ENCODE measurements around the gene ABCF3. TPM values are rescaled to one million over a fixed set of nuclear protein-coding genes. Genes with fewer than 3 reads are reported as not detected.
A peak's percentile ranks its signal among the peaks of the same experiment; 100 is the strongest.

The ABCF3 gene
- total and polyA plus RNA-seq, 2 of the 13 experiments (the other 11 are each of a cell fraction or from before 2014, with no cell fraction given) = 38.8 to 46.5 TPM

DNA sequence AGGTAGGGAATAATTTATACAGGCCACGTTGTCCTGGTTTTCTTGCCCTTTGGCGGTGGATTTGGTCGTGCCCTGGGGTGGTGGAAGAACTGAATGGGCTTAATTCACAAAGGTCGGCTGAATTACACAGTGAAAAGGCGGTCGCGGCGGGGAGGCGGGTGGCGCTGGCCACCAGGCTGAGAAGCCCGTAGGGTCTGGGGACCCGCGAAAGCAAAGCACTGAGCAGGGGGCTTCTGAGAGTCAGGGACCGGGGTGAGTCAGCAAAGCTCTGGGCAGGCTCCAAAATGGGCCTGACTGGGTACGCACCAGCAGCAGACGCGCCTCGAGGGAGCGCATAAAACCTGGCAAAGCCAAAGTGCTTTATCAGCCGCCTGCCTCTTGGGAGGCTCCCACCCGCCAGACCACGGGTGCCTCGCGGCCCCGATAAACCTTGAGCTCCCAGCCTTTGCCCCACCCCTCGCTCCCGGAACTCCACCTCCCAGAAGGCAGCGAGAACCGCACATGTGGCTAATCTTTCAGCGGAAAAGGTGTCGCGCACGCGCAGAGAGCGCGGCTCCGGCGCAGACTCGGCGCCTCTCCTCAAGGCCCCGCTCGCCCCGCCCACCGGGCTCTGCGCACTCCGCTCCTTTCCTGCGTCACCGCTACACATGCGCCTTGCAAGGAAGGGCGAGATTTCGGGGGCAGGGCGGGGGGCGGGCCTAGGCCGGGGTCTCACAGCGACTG is 377 bp upstream of the ABCF3 start (continued):
- TF ChIP-seq, protein P1, sequence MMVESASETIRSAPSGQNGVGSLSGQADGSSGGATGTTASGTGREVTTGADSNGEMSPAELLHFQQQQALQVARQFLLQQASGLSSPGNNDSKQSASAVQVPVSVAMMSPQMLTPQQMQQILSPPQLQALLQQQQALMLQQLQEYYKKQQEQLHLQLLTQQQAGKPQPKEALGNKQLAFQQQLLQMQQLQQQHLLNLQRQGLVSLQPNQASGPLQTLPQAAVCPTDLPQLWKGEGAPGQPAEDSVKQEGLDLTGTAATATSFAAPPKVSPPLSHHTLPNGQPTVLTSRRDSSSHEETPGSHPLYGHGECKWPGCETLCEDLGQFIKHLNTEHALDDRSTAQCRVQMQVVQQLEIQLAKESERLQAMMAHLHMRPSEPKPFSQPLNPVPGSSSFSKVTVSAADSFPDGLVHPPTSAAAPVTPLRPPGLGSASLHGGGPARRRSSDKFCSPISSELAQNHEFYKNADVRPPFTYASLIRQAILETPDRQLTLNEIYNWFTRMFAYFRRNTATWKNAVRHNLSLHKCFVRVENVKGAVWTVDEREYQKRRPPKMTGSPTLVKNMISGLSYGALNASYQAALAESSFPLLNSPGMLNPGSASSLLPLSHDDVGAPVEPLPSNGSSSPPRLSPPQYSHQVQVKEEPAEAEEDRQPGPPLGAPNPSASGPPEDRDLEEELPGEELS (CRISPR knock-in tag; IDR thresholded peaks at IDR 0.05) = 0 out of 2 replicates have a peak, but pooled peaks have one; percentile 31
- TF ChIP-seq ZNF703 (CRISPR knock-in tag; IDR thresholded peaks at IDR 0.05; ENCODE audit: borderline replicate concordance) = no peak; the same call in 1 of the 2 replicates
- TF ChIP-seq SALL1 (CRISPR knock-in tag; IDR thresholded peaks at IDR 0.05) = peak; percentile 63
- peak; percentile 60 for TF ChIP-seq PPARG (CRISPR knock-in tag; conservative IDR thresholded peaks at IDR 0.05)
- TF ChIP-seq, protein P2, sequence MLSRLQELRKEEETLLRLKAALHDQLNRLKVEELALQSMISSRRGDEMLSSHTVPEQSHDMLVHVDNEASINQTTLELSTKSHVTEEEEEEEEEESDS (CRISPR knock-in tag; IDR thresholded peaks at IDR 0.05; ENCODE audit: borderline replicate concordance) = no peak
- TF ChIP-seq, protein P3, sequence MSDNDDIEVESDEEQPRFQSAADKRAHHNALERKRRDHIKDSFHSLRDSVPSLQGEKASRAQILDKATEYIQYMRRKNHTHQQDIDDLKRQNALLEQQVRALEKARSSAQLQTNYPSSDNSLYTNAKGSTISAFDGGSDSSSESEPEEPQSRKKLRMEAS (IDR thresholded peaks at IDR 0.05) = peak; percentile 95
- peak; percentile 45; the same call in 1 of the 2 replicates for TF ChIP-seq ZBTB7B (CRISPR knock-in tag; IDR thresholded peaks at IDR 0.05)
- no peak for TF ChIP-seq RBAK (CRISPR knock-in tag; IDR thresholded peaks at IDR 0.05)
- TF ChIP-seq POLR2A (IDR thresholded peaks at IDR 0.05; ENCODE audit: insufficient read depth in 1 of 2, low read depth in 2 of 2, low read length in 2 of 2) = peak; percentile 82 to 92
- TF ChIP-seq, protein P4, sequence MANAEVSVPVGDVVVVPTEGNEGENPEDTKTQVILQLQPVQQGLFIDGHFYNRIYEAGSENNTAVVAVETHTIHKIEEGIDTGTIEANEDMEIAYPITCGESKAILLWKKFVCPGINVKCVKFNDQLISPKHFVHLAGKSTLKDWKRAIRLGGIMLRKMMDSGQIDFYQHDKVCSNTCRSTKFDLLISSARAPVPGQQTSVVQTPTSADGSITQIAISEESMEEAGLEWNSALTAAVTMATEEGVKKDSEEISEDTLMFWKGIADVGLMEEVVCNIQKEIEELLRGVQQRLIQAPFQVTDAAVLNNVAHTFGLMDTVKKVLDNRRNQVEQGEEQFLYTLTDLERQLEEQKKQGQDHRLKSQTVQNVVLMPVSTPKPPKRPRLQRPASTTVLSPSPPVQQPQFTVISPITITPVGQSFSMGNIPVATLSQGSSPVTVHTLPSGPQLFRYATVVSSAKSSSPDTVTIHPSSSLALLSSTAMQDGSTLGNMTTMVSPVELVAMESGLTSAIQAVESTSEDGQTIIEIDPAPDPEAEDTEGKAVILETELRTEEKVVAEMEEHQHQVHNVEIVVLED (CRISPR knock-in tag; IDR thresholded peaks at IDR 0.05; ENCODE audit: borderline replicate concordance) = peak; percentile 80; the same call in 1 of the 2 replicates
- peak; percentile 71 for TF ChIP-seq PHF20 (CRISPR knock-in tag; IDR thresholded peaks at IDR 0.05)
- 0 out of 2 replicates have a peak, but pooled peaks have one; percentile 36 for TF ChIP-seq KDM3A (CRISPR knock-in tag; IDR thresholded peaks at IDR 0.05; ENCODE audit: low read depth)
- TF ChIP-seq MTA3 (CRISPR knock-in tag; IDR thresholded peaks at IDR 0.05) = no peak
- TF ChIP-seq, protein P5, sequence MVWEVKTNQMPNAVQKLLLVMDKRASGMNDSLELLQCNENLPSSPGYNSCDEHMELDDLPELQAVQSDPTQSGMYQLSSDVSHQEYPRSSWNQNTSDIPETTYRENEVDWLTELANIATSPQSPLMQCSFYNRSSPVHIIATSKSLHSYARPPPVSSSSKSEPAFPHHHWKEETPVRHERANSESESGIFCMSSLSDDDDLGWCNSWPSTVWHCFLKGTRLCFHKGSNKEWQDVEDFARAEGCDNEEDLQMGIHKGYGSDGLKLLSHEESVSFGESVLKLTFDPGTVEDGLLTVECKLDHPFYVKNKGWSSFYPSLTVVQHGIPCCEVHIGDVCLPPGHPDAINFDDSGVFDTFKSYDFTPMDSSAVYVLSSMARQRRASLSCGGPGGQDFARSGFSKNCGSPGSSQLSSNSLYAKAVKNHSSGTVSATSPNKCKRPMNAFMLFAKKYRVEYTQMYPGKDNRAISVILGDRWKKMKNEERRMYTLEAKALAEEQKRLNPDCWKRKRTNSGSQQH (CRISPR knock-in tag; IDR thresholded peaks at IDR 0.05; ENCODE audit: low read depth) = no peak; the same call in 1 of the 2 replicates
- TF ChIP-seq MAZ (IDR thresholded peaks at IDR 0.05; ENCODE audit: borderline replicate concordance, low read depth, low read length) = peak; percentile 91
- peak; percentile 80 for TF ChIP-seq MAZ (CRISPR knock-in tag; IDR thresholded peaks at IDR 0.05; ENCODE audit: low read depth)
- TF ChIP-seq, protein P6, sequence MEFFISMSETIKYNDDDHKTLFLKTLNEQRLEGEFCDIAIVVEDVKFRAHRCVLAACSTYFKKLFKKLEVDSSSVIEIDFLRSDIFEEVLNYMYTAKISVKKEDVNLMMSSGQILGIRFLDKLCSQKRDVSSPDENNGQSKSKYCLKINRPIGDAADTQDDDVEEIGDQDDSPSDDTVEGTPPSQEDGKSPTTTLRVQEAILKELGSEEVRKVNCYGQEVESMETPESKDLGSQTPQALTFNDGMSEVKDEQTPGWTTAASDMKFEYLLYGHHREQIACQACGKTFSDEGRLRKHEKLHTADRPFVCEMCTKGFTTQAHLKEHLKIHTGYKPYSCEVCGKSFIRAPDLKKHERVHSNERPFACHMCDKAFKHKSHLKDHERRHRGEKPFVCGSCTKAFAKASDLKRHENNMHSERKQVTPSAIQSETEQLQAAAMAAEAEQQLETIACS (CRISPR knock-in tag; IDR thresholded peaks at IDR 0.05) = peak; percentile 67
- peak; percentile 58; the same call in 1 of the 2 replicates for TF ChIP-seq ZNF792 (CRISPR knock-in tag; IDR thresholded peaks at IDR 0.05)
- TF ChIP-seq, protein P7, sequence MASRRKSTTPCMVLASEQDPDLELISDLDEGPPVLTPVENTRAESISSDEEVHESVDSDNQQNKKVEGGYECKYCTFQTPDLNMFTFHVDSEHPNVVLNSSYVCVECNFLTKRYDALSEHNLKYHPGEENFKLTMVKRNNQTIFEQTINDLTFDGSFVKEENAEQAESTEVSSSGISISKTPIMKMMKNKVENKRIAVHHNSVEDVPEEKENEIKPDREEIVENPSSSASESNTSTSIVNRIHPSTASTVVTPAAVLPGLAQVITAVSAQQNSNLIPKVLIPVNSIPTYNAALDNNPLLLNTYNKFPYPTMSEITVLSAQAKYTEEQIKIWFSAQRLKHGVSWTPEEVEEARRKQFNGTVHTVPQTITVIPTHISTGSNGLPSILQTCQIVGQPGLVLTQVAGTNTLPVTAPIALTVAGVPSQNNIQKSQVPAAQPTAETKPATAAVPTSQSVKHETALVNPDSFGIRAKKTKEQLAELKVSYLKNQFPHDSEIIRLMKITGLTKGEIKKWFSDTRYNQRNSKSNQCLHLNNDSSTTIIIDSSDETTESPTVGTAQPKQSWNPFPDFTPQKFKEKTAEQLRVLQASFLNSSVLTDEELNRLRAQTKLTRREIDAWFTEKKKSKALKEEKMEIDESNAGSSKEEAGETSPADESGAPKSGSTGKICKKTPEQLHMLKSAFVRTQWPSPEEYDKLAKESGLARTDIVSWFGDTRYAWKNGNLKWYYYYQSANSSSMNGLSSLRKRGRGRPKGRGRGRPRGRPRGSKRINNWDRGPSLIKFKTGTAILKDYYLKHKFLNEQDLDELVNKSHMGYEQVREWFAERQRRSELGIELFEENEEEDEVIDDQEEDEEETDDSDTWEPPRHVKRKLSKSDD (CRISPR knock-in tag; IDR thresholded peaks at IDR 0.05; ENCODE audit: low read depth) = no peak
- no peak for TF ChIP-seq MATR3 (CRISPR knock-in tag; IDR thresholded peaks at IDR 0.05)
- TF ChIP-seq DNMT3B (CRISPR knock-in tag; conservative IDR thresholded peaks at IDR 0.05) = no peak

Measured in HepG2 (cell line).